GM20431 (cell line): ENCODE measurements around the gene XYLT2.

Source experiments
- in situ Hi-C: fragments of 300-500 bp; cut with MseI, MboI; formaldehyde crosslinking; loops from one replicate; pipeline ENCODE4 v1.15.0; 2020; ENCODE audit warnings: low sequenced_read_pairs; ENCODE audit not compliant: unreplicated experiment

The XYLT2 gene

GRCh38 chr17:50347117-50347893 lies 1.4 kb downstream of the XYLT2 start:
- in situ Hi-C loops = no loop called here

DNA sequence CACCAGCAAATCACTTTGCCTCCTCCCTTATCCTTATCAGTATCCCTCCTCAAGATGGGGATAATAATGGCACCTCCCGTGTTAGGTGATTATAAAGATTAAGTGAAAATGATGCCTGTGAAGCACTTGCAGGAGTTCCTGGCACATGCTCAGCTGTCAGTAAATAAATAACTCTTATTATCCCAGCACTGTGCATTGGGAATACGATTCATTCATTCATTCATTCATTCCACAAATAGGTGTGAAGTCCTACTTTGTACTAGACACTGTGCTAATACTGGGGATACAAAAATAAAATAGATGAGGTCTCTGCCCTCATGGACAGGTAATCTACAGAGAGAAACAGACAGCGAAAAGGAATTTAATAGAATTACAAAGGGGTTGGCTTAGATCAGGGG lies 2.0 kb downstream of the XYLT2 start:
- in situ Hi-C loops = no loop called here

DNA sequence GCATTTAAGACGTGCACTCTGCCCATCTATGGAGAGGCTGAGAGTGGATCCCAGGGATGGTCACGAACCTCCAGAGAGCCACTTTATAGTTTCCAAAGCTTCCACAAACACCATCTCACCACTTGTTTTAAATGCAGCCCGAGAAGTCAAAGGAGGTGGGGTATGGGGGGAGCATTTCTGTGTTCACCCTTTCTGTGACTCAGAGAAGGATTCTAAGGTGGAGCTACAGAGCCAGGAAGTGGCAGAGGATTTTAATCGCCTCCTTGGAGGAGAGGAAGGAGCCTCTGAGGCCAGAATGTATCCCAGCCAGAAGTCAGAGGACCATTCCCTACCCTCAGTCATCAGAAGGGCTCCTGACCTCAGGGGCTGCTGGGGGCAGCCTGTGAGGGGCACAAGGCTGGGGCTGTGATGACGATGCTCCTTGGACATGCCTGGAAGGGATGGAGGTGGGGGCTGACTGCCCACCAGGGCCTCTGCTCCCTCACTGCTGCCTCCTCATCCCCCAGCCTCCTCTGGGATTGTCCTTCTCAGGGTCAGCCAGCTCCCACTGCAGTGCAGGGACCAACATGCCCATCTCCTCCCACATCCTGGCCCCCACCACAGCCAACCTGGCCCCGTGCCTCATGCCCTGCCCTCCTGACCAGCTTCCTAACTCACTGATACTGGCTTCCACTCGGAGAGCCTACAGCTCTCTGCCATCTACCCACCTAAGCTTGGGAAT lies 2.8 kb downstream of the XYLT2 start:
- in situ Hi-C loops = no loop called here

DNA sequence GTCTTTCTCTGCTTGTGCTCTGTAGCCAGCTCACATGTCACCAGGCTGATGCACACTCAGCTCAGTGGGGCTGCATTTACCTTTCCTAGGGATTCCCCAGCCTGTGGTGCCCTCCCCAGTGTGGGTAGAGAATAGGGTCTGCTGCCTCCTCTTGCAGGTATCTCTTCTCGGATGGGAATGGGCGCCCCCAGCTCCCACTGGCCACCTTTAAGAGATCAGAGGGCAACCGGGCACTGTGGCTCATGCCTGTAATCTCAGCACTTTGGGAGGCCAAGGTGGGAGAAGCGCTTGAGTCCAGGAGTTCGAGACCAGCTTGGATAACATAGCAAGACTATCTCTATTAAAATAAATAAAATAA lies 3.3 kb downstream of the XYLT2 start:
- in situ Hi-C loops = no loop called here

GRCh38 chr17:50350733-50351132 lies 4.8 kb downstream of the XYLT2 start:
- in situ Hi-C loops = no loop called here

GRCh38 chr17:50352072-50352692 lies 6.3 kb downstream of the XYLT2 start:
- in situ Hi-C loops = no loop called here

DNA sequence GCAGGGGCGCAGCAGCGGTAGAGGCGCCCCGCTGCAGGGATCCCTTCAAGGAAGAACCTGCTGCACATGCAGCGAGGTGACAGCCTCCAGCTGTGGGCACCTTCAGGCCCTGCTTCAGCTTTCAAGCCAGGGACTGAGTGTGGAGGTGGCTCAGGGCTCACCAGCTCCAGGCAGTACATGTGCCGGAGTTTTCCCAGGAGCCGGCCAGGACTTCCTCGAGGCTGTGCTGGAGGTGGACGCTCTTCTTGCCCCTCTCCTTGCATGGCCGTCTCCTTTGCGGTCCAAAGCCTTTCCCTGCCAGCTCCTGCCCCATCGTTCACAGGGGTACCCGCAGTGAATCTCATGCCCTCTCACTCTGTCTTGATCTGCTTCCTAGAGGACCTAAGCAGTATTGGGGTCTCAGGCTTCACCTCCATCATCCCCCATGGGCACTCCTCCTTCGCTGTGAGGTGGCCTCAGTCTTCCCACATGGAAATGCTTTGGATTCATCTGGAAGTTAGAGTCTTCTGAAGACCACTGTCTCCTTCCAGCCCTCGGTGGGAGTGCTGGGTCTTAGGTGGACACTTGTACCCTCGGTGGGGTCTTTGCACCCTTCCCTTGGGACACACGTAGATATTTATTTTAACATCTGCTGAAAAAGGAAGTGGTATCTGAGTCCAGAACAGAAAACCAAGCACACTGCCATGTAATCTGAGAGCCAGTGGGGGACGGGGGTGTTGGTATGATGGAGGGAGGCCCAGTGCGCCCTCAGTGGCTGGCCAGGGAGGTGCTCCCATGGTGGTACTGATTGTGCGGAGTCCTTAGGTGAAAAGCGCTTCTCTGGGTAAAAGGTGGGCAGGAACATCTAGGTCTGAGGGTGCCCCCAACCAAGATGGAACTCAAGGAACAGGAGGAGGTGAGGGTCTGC lies 7.0 kb downstream of the XYLT2 start:
- in situ Hi-C loops = no loop called here

DNA sequence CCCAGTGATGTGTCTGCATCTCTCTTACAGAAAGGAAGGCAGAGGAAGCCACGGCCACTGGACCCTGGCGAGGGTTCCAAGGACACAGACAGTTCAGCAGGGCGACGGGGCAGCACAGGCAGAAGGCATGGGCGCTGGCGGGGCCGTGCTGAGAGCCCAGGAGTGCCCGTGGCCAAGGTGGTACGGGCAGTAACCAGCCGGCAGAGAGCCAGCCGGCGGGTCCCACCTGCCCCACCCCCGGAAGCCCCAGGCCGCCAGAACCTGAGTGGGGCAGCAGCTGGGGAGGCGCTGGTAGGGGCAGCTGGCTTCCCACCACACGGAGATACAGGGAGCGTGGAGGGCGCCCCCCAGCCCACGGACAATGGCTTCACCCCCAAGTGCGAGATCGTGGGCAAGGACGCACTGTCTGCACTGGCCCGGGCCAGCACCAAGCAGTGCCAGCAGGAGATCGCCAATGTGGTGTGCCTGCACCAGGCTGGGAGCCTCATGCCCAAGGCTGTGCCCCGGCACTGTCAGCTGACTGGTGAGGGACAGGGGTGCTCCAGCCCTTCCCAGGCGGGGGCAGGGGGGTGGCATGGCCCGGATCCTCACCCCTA lies 7.8 kb downstream of the XYLT2 start:
- in situ Hi-C loops = no loop called here

GRCh38 chr17:50354198-50354597 lies 8.3 kb downstream of the XYLT2 start:
- in situ Hi-C loops = no loop called here

- in situ Hi-C loops = no loop called here
Measured at GRCh38 chr17:50354776-50355175, 8.8 kb downstream of the XYLT2 start.

- in situ Hi-C loops = no loop called here
Measured at GRCh38 chr17:50355336-50355700, 9.4 kb downstream of the XYLT2 start.

DNA sequence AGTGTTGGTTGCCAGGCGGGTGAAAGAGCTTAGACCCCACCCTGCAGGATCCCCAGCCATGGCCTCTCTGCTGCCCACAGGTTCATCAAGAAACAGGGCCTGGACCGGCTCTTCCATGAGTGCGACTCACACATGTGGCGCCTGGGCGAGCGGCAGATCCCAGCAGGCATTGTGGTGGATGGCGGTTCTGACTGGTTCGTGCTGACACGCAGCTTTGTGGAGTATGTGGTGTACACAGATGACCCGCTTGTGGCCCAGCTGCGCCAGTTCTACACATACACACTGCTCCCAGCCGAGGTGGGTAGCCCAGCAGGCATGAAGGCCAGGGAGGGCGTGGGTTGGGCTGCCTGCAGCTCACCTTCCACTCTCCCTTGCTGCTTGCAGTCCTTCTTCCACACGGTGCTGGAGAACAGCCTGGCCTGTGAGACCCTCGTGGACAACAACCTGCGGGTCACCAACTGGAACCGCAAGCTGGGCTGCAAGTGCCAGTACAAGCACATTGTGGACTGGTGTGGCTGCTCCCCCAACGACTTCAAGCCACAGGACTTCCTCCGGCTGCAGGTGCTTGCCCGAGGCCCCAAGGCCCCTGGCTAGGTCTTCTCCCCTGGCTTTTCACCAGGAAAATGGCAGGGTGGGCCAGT lies 9.9 kb downstream of the XYLT2 start:
- in situ Hi-C loops = no loop called here

DNA sequence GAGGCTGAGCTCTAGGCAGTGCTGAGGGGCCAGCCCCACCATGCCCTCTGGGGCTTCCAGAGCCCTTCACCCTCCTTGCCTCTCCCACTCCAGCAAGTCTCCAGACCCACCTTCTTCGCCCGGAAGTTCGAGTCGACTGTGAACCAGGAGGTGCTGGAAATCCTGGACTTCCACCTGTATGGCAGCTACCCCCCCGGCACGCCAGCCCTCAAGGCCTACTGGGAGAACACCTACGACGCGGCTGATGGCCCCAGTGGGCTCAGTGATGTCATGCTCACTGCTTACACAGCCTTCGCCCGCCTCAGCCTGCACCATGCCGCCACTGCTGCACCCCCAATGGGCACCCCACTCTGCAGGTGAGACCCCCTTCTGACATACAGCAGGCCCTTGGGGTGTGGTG lies 10.5 kb downstream of the XYLT2 start:
- in situ Hi-C loops = no loop called here

- in situ Hi-C loops = no loop called here
Measured at GRCh38 chr17:50356892-50357510, 11.1 kb downstream of the XYLT2 start.

- in situ Hi-C loops = no loop called here
Measured at GRCh38 chr17:50358177-50358576, 12.3 kb downstream of the XYLT2 start.

GRCh38 chr17:50359005-50359699 lies 13.2 kb downstream of the XYLT2 start:
- in situ Hi-C loops = no loop called here

DNA sequence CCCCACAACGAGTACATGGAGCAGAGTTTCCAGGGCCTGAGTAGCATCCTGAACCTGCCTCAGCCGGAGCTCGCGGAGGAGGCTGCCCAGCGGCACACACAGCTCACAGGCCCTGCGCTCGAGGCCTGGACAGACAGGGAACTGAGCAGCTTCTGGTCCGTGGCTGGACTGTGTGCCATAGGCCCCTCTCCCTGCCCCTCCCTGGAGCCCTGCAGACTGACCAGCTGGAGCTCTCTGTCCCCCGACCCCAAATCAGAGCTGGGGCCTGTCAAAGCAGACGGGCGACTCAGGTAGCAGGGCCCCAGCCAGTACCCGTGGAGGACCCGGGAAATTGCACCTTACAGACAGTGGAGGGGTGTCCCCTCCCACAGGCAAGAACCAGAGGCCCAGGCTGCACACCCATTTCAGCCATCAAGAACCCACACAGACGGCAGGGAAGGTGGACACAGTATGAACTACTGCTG lies 14.1 kb downstream of the XYLT2 start:
- in situ Hi-C loops = no loop called here

- in situ Hi-C loops = no loop called here
Measured at GRCh38 chr17:50360486-50361115, 14.7 kb downstream of the XYLT2 start.
